HG03558 (cell line): ENCODE results near the gene FAM163B.

Experiments used
- ATAC-seq: cut with Tn5 transposase; IDR thresholded peaks from one replicate; pipeline ENCODE4 v1.9.1; 2021; ENCODE audit warnings: moderate number of reproducible peaks; ENCODE audit not compliant: unreplicated experiment; ENCODE audit errors: extremely low read depth

The FAM163B gene

GRCh38 chr9:133609311-133610098 lies at the start of gene FAM163B:
Gene FAM163B, minus strand, starts transcription at chr9:133609389. Its CDS starts 29,166 bp downstream, at chr9:133580223.
- ATAC-seq = no peak

DNA sequence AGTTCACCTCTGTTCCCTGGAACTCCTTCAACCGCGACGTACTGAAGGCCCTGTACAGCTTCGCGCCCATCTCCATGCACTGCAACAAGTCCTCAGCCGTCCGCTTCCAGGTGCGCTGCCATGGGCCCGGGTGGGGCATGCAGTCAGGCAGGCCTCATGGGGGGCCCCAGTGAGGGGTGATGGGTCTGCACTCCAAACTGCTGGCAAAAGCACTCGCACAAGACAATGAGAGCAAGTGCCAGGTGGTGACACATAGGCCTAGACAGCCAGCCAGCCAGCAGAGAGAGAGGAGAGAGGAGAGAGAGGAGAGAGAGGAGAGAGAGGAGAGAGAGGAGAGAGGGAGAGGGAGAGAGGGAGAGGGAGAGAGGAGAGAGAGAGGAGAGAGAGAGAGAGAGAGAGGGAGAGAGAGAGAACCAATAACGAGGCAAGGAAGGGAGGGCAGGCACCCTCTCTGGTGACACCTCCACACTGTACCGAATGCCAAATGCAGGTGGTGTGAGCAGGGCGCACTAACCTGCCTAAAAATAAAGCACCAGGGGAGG lies 48.0 kb upstream of the FAM163B start:
- ATAC-seq = no peak

- ATAC-seq = no peak
Observed at GRCh38 chr9:133656211-133657119, 47.3 kb upstream of the FAM163B start.

- no peak for ATAC-seq
Observed at GRCh38 chr9:133655701-133656100, 46.5 kb upstream of the FAM163B start.

GRCh38 chr9:133654736-133655657 lies 45.8 kb upstream of the FAM163B start:
- no peak for ATAC-seq

DNA sequence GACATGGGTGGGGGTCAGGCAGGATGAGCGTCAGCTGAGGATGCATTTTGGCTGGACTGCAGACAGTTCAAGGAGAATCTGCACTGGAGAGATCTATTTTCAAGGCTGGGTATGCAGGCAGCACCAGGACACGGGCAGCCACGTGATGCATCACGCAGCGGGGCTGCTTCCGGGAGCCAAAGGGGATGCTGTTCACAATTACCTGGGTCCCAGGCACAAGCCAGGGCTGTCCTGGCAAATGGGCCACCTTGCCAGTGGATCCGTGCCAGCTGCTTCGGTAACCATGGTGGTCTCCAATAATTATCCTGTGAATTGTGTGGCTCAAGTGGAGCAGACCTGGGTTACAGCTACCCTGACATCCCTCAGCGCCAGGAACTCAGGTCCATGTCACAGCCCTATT lies 44.4 kb upstream of the FAM163B start:
- ATAC-seq = no peak

- no peak for ATAC-seq
Observed at GRCh38 chr9:133650026-133650425, 40.8 kb upstream of the FAM163B start.

GRCh38 chr9:133649194-133649593 lies 40.0 kb upstream of the FAM163B start:
- ATAC-seq = no peak

DNA sequence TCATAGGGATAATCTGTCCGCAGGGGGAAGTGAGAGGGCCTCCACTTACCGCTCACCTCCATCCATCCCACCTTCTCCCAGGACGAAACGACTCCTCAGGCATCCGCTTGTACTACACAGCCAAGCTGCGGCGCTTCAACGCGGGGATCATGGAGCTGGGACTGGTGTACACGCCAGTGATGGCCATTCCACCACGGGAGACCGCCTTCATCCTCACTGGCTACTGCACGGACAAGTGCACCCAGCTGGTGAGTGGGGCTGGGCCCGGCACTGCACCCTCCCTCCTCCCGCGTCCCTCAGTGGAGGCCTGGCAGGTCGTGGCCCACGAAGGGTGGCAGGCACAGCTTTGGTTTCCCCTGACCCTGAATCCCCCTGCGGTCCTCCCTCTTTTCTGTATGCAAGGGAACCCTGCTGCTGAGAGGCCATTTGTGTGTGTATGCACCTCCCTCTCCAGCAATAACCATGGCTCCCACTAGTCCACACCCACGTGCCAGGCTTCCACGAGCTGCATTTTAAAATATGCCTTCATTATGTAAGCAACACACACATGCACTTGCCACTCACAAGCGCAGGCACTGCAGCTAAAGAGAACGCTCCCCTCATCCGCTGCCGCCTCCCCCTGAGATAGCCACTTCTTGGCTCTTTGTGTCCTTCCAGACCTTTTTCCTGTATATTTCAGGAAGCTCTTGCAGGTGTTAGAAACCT lies 38.7 kb upstream of the FAM163B start:
- ATAC-seq = no peak

GRCh38 chr9:133647148-133647547 lies 38.0 kb upstream of the FAM163B start:
- no peak for ATAC-seq

DNA sequence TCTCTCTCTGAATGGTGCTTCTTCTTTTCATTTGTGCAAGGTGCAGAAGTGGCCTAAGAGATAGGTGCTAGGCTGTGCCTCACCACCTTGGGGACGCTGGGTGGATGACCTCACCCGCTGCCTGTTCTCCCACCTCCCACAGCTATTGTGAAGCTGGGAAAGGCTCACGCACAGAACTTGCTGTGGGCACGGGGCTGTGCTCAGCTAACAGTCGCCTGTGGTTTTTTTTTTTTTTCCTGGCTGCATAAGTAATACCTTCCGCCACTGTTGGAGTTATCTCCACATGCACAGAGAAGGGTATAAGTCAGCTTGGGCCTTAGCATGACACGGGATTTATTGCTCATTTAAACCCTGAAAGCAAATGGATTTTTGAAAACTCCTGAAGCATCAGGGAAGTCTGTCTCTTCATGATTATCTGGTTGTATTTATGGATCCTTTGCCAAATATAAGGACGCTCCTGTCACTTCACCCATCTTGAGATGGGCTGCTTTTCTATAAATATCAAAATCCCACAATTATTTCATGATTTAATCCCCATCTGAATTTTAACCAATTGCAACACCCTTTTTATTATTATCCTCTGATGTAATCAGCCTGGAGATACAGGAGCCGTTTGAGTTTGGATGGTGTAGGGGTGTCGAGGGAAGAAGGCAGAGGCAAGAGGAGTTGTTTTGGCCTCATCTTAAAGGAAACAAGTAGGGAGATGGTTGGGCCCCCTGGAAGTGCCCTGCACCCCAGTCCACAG lies 36.0 kb upstream of the FAM163B start:
- ATAC-seq = no peak

GRCh38 chr9:133643978-133644760 lies 35.0 kb upstream of the FAM163B start:
- ATAC-seq = no peak

DNA sequence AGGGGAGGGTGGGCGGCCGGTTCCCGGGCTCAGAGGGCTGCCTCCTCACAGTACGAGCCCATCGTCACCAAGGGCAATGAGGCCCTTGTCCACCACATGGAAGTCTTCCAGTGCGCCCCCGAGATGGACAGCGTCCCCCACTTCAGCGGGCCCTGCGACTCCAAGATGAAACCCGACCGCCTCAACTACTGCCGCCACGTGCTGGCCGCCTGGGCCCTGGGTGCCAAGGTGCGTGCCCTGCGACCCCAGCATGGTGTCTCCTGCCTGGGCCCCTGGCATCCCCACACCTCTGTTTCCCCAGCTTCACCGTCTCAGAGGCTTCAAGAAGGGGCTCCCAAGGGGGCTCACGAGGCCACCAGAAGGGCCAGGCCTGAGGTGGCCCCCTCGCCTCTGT lies 34.2 kb upstream of the FAM163B start:
- no peak for ATAC-seq

GRCh38 chr9:133642708-133643361 lies 33.6 kb upstream of the FAM163B start:
- ATAC-seq = no peak

- no peak for ATAC-seq
Observed at GRCh38 chr9:133641861-133642595, 32.8 kb upstream of the FAM163B start.

- ATAC-seq = no peak
Observed at GRCh38 chr9:133641396-133641655, 32.1 kb upstream of the FAM163B start.
